ENCODE measurements around the gene KY.

- TF ChIP-seq CTCF (IDR thresholded peaks at IDR 0.05) = no peak
- no peak for TF ChIP-seq POLR2A (IDR thresholded peaks at IDR 0.05; ENCODE audit: low read depth)
Measured at GRCh38 chr3:134680796-134681521, 30.1 kb upstream of the KY start.
